Measurements from ENCODE around the gene EPHB1.
"Not testable (repeated sequence)": the region's sequence is repeated elsewhere in the genome, so short reads cannot be mapped to it uniquely, and the experiment has no call there.

Gene EPHB1

DNA sequence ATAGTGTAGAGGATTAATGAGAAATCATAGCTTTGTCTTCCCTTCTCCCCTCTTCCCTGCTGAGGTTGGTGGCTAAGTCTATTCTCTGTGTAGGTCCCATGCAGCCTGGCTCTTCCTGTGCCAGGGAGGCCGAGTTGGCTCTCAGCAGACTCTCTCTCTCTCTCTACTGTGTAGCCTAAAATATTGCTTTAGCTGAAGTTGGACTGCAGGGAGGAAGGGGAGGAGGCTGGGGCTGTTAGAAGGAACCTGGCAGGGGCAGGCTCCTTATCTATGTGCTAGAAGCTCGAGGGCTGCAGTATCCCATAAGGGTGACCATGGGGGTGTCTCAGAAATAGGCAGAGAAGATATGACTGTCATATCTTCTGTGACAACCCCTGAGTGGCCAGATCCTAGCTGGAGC lies 160.8 kb downstream of the EPHB1 start:
- DNase-seq (ENCODE audit: low read depth), result no peak

GRCh38 chr3:134956395-134956794 lies 161.3 kb downstream of the EPHB1 start:
- DNase-seq (ENCODE audit: low read depth), result no peak

GRCh38 chr3:134956844-134957243 lies 161.8 kb downstream of the EPHB1 start:
- DNase-seq (ENCODE audit: low read depth), result no peak

DNA sequence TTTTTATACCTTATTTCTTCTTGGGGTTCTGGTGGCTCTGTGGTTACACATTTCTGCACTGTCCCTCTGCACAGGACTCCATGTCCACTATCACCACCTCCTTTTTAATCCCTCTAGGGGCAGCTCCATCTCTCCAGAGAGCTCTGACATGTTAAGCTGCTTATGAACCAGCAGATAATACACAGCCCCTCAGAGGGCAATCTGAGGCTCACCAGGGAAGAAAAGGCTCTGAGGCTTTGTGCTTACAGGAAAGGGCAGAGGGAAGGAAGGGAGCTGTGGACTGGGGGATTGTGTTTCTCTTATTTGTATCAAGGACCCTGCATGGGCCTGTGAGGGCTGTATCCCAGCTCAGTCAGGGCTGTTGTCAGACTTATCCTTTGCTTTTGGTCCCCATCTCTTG lies 164.5 kb downstream of the EPHB1 start:
- DNase-seq (ENCODE audit: low read depth), result no peak

DNA sequence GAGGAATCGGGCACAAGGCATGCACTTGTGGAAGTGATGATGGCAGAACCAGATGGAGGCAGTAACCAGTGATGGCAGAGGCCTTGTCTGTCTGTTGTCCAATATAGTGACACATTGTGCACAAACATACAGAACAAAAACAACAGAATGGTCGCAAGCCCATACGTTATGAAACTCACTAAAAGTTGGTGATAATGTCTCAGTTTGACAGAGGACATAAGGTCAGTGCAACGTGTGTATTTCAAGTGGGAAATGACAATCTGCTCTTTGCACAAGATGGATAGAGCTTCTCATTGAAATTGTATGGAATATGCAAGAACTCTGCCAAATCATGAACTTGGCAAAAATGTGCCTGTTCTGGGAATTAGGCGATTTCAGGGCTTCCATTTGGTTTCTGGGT lies 169.2 kb downstream of the EPHB1 start:
- no peak for DNase-seq (ENCODE audit: low read depth)

DNA sequence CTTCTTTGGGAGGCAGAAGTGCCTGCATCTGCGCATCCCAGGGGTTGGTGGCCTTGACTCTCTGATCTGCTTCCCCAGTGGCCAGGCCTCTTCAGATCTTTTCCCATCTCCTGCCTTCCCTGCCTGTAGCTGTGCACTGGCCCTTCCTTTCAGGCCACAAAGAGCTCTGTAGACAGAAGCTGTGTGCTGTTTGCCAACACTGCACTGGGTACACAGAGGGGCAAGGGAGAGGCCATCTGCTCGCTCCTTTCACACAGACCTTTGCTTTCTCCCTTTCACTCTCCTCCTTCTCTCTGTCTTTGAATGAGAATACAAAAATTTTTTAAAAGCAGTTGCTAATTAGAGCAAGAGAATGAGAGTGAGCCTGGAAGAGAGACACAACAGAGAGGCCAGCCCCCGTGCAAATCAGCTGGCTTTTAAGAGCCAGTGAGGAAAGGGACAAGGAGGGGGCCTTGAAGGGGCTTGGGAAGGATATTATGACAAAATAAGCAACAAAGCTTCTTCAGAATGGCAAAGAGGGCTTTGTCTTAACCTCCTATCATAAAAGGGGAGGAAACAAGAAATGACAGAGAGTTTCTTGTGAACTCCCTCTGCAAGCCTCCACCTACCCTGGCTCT lies 170.9 kb downstream of the EPHB1 start:
- no peak for DNase-seq (ENCODE audit: low read depth)

GRCh38 chr3:134970895-134971294 lies 175.8 kb downstream of the EPHB1 start:
- no peak for DNase-seq (ENCODE audit: low read depth)

- DNase-seq (ENCODE audit: low read depth), result no peak
Observed at GRCh38 chr3:134971306-134971705, 176.2 kb downstream of the EPHB1 start.

GRCh38 chr3:134971907-134972306 lies 176.8 kb downstream of the EPHB1 start:
- DNase-seq (ENCODE audit: low read depth), result not testable (repeated sequence)

- DNase-seq (ENCODE audit: low read depth), result no peak
Observed at GRCh38 chr3:134972836-134973455, 177.9 kb downstream of the EPHB1 start.

GRCh38 chr3:134974624-134975023 lies 179.6 kb downstream of the EPHB1 start:
- no peak for DNase-seq (ENCODE audit: low read depth)

GRCh38 chr3:134976948-134977347 lies 181.9 kb downstream of the EPHB1 start:
- no peak for DNase-seq (ENCODE audit: low read depth)

- no peak for DNase-seq (ENCODE audit: low read depth)
Observed at GRCh38 chr3:134978658-134979057, 183.6 kb downstream of the EPHB1 start.

GRCh38 chr3:134985864-134986715 lies 191.0 kb downstream of the EPHB1 start:
- no peak for DNase-seq (ENCODE audit: low read depth)

- no peak for DNase-seq (ENCODE audit: low read depth)
Observed at GRCh38 chr3:134988666-134989065, 193.6 kb downstream of the EPHB1 start.

DNA sequence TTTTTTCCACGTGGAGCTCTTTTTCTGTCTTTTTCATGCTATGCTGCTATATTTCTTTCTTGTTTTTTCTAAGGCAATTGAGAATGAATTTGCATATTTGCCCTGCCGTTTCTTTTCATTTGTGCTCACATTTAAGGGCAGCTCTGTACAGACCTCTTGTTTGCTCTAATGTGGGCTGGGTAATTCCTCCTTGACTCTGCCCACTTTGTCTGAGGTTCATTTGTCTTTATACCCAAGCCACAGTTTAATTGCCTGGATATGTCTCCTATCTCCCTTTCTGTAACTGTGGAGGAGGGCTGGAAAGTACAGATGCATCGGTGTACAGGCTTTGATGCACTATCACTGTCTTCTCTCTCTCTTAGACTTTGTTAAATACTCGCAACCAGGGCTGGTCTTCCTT lies 195.9 kb downstream of the EPHB1 start:
- no peak for DNase-seq (ENCODE audit: low read depth)

GRCh38 chr3:134991472-134992010 lies 196.5 kb downstream of the EPHB1 start:
- no peak for DNase-seq (ENCODE audit: low read depth)

- no peak for DNase-seq (ENCODE audit: low read depth)
Observed at GRCh38 chr3:134992180-134992579, 197.1 kb downstream of the EPHB1 start.

DNA sequence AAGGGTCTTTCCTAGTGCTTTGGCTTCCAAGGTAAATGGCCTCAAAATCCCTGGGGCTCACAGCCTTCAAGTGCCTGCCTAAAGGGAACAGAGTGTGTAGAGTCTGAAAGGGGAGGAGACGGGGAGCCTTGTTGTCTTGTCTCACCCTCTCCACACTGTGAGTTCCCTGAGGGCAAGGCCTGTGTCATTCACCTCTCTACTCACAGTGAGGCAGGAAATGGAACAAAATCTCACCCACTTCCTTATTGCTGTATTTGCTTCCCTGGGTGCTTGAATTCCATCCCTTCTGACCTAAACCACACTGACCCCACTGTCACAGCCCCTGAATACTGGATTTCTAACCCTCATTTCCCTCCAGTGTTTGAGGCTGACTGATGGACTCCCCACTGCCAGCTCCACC lies 197.5 kb downstream of the EPHB1 start:
- no peak for DNase-seq (ENCODE audit: low read depth)

- DNase-seq (ENCODE audit: low read depth), result no peak
Observed at GRCh38 chr3:134993011-134993410, 198.0 kb downstream of the EPHB1 start.

DNA sequence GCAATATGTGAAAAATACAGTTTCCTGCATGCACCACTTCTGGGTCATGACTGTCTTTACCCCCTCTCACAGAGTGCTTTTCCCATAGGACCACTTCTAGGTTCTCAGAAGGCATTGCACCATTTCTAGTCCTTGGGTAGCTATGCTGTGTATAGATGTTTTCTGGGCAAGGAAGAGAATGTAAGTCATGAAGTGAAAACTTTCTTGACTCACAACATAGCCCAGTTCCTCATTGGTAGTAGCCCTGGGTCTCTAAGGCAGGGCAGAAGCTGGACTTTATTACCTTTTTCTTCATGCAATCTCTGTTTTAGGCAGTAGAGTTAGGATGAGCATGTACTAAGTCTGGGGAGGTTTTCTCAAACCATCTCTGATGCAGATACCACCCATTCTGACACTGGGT lies 203.1 kb downstream of the EPHB1 start:
- no peak for DNase-seq (ENCODE audit: low read depth)

GRCh38 chr3:134998855-134999254 lies 203.8 kb downstream of the EPHB1 start:
- DNase-seq (ENCODE audit: low read depth), result no peak

DNA sequence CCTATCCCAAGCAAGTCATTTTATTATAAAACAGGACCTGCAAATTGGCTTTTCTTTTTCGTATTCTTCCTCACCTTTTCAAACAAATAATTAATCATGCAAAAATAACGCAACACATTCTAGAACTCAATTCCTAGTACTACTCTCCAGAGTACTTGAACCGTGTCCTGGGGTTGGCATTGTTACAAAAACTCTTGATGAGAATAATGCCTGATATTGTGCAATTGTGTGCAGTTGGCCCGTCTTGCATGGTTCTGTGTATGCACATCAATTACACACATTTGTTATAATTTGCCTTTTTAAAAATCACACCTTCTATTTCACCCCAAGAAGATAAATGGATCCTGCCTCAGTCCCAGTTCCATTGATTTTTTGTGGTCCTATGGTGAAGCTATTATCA lies 205.4 kb downstream of the EPHB1 start:
- DNase-seq (ENCODE audit: low read depth), result no peak
